Colonic mucosa (tissue), 4 donors: ENCODE data around the gene ITIH1. TPM values are rescaled to one million over a fixed set of nuclear protein-coding genes. Genes with fewer than 3 reads are reported as not detected.

Source experiments
- DNase-seq: peaks from one replicate; pipeline ENCODE4 v3.0.0-alpha.2; 2020
- H3K27ac ChIP-seq: fragments of 200-600 bp; one replicate; pipeline ENCODE4 v1.8.0; 2021
- H3K27me3 ChIP-seq: fragments of 200-600 bp; one replicate; pipeline ENCODE4 v1.8.0; 2021
- H3K36me3 ChIP-seq: fragments of 200-600 bp; one replicate; pipeline ENCODE4 v1.8.0; 2021
- H3K4me1 ChIP-seq: fragments of 200-600 bp; one replicate; pipeline ENCODE4 v1.8.0; 2021; ENCODE audit warnings: mild to moderate bottlenecking
- H3K4me3 ChIP-seq: fragments of 200-600 bp; one replicate; pipeline ENCODE4 v1.8.0; 2021
- H3K9ac ChIP-seq, 2 donors: one replicate each; pipeline ENCODE4 v1.7.0; 2013; ENCODE audit warnings: control low read depth in 2 of 2, low read depth in 2 of 2, low read length in 2 of 2
- H3K9me3 ChIP-seq: fragments of 200-600 bp; one replicate; pipeline ENCODE4 v1.8.0; 2021
- intact Hi-C: fragments of 100-400 bp; cut with DNase I; formaldehyde crosslinking; loops from one replicate; pipeline ENCODE4 v1.14.1; 2022
- total RNA-seq, 2 donors: library from RNA; stranded (reverse); fragmentation: NEBNext Ultra II Directional in 1 of 2; extraction: Animal tissue kit (Norgen Biotek cat#: 25700) in 1 of 2; gene quantifications; one replicate each; pipeline ENCODE4 v1.2.1, GENCODE V29; 2021
- TF ChIP-seq, protein P1 (sequence below): fragments of 200-600 bp; IDR thresholded peaks from one replicate; pipeline ENCODE4 v1.8.0; 2022; ENCODE audit warnings: antibody characterized with exemption, mild to moderate bottlenecking
- donor health status: healthy.
- donor health status: DM: no; HTN: no; CAD: no.
- donor health status: DM: no; HTN: no; CAD: no.

Gene ITIH1
- total RNA-seq, 2 donors from 2014 or later, result 0.91 TPM; not detected in 1

DNA sequence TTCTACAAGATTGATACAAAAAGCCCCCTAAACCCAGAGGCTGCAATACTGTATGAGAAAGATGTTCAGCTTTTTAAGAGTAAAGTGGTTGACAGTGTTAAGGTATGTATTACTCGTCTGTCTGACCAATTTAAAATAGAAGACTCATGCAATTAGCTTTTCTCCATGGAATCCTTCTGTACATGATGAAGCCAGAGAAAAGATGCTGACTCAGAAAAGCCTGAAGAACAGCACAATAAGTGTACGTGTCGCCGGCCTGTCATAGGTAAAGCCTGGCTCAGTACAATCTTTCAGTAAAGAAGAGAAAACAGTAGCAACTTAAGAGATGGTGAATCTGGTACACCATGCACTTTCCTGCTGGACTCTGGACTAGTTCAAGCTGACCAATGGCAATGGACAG, 23.0 kb upstream of the ITIH1 start:
- H3K4me3 ChIP-seq, result no peak overlapping the region
- no peaks in the 10 kb centered on the region for H3K27me3 ChIP-seq
- intact Hi-C loops, result loop anchor here (10.0 kb wide), 1 partner anchor 170 kb away; no protein-coding TSS in a partner anchor
- peaks cover 1% of the 10 kb centered on the region for H3K36me3 ChIP-seq
- no peak overlapping the region for H3K9ac ChIP-seq
- H3K9me3 ChIP-seq, result no peaks in the 10 kb centered on the region
- no peaks in the 10 kb centered on the region for H3K4me1 ChIP-seq
- DNase-seq, result no peak
- no peak overlapping the region for H3K27ac ChIP-seq
- TF ChIP-seq, protein P1, sequence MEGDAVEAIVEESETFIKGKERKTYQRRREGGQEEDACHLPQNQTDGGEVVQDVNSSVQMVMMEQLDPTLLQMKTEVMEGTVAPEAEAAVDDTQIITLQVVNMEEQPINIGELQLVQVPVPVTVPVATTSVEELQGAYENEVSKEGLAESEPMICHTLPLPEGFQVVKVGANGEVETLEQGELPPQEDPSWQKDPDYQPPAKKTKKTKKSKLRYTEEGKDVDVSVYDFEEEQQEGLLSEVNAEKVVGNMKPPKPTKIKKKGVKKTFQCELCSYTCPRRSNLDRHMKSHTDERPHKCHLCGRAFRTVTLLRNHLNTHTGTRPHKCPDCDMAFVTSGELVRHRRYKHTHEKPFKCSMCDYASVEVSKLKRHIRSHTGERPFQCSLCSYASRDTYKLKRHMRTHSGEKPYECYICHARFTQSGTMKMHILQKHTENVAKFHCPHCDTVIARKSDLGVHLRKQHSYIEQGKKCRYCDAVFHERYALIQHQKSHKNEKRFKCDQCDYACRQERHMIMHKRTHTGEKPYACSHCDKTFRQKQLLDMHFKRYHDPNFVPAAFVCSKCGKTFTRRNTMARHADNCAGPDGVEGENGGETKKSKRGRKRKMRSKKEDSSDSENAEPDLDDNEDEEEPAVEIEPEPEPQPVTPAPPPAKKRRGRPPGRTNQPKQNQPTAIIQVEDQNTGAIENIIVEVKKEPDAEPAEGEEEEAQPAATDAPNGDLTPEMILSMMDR, result no peak

DNA sequence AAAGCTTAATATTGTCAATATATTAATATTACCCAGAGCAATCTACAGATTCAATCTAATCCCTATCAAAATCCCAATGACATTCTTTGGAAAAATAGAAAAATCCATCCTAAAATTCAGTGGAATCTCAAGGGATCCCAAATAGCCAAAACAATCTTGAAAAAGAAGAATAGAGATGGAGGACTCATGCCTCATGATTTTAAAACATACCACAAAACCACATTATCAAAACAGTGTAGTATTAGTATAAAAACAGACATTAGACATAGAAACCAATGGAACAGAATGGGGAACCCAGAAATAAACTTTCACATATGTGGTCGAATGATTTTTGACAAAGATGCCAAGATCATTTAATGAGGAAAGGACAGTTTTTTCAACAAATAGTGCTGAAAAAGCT, 21.3 kb upstream of the ITIH1 start:
- H3K36me3 ChIP-seq, result peaks cover 4% of the 10 kb centered on the region
- no peaks in the 10 kb centered on the region for H3K9me3 ChIP-seq
- no peak overlapping the region for H3K4me3 ChIP-seq
- H3K27ac ChIP-seq, result no peak overlapping the region
- TF ChIP-seq, protein P1, result no peak
- no peaks in the 10 kb centered on the region for H3K27me3 ChIP-seq
- H3K4me1 ChIP-seq, result no peaks in the 10 kb centered on the region
- intact Hi-C loops, result loop anchor here (10.0 kb wide), 1 partner anchor 169 kb away; no protein-coding TSS in a partner anchor
- no peak for DNase-seq
- H3K9ac ChIP-seq, result no peak overlapping the region

DNA sequence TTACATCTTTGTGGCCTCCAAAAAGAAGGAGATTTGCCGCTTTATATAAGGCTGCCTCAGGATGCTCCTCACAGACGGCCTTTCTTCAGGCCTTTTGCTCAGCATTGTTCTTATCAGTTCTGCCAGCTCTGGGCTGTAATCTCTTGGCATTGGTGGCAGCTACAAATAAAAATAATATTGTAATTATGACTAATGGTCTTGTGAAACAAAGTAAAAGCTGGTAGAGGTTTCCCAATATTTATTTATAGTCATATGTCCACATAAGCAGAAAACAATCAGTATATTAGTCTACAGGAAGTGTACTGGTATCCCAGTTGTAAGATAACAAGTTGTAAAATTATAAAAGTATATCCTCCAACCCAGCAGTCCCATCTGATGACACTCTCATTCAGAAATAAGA, 13.9 kb upstream of the ITIH1 start:
- Histone ChIP-seq H3K27me3 (no peaks in the 10 kb centered on the region), H3K9ac (no peak overlapping the region), H3K4me1 (no peaks in the 10 kb centered on the region), H3K27ac (no peak overlapping the region), H3K4me3 (no peak overlapping the region), H3K9me3 (no peaks in the 10 kb centered on the region), H3K36me3 (peaks cover 4% of the 10 kb centered on the region)
- no peak for DNase-seq
- intact Hi-C loops, result no loop called here
- TF ChIP-seq, protein P1, result no peak

DNA sequence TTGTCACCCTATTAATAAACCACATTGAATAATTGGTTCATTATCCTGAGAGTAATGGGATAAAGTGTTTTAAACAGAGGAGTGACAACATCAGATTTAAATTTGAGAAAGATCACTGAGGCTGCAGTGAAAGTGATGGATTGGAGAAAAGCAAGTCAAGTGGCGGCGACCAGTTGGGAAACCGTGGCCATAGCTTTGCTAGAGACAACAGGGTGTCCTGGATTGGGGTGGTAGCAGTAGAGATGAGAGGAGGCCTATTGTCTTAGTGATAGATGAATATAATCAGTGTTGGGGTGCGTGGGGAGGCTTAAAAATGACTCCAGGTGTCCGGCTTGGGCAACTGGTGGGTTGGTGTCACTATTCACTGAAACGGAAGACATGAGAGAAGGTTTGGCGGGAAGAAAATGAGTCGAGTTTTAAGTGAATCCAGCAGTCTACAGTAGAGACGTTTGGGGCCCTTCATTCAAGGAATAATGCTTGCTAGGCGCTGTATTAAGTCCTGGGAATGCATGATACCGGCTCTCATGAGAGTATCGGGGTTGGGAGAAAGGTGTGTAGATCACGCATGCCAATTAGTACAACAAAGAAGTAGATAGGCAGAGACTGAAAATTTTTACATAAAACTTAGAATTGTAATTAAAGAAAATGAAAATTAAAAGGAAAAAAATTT, 7.5 kb upstream of the ITIH1 start:
- H3K27ac ChIP-seq, result peak overlapping the region; percentile 70
- peak overlapping the region; percentile 67 to 70 for H3K9ac ChIP-seq
- intact Hi-C loops, result no loop called here
- TF ChIP-seq, protein P1, result no peak
- no peaks in the 10 kb centered on the region for H3K4me1 ChIP-seq
- DNase-seq, result no peak
- no peaks in the 10 kb centered on the region for H3K36me3 ChIP-seq
- H3K4me3 ChIP-seq, result peak overlapping the region; percentile 93
- H3K9me3 ChIP-seq, result no peaks in the 10 kb centered on the region
- H3K27me3 ChIP-seq, result no peaks in the 10 kb centered on the region

DNA sequence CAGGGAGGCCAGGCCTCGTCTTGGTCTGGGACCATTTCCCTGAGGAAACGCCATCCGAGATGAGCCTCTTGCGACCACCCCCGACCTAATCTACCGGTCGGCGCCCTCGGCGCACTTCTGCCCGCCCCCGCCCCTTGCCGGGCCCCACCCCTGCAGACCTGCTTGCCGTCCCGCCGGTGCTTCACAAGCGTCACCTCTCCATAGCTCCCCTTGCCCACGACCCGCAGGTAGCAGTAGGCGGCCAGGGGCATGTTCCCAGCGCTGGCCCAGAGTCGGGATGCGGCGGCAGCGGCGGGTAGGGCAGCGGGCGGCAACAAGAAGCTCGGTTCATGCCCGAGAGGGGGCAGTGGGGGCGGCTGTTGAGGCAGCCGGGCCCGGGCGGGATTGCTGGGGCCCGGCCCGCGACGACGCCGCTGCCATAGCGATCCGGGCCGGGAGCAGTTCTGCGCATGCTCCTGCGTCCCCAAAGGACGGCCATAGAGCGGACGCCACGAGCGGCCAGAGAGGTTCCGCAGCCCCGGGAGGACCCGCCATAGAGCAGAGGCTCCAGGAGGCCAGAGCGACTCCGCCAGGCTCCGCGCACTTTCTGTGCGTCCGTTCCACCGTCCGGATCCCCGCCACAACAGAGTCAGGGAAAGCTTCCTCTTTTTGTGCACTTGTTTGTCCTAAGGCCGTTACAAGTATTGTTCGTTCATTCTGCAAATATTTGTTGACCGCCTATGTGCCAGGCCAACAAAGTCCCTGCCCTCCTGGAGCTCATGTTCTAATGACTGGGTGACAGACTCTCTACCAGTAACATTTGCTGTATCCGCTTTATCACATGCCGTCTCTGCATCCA, 6.7 kb upstream of the ITIH1 start, which contains the start of gene NEK4:
TSS of gene NEK4 (minus strand) at position 445 of the 838 bp plus-strand sequence. CDS start at position 251, 194 bp downstream.
- Histone ChIP-seq H3K27me3 (no peaks in the 10 kb centered on the region), H3K4me3 (peak within 1 kb of the TSS; percentile 93), H3K4me1 (no peaks in the 10 kb centered on the region), H3K27ac (peak within 1 kb of the TSS; percentile 70), H3K9ac (peak within 1 kb of the TSS; percentile 67 to 70), H3K9me3 (no peaks in the 10 kb centered on the region), H3K36me3 (no peaks in the 10 kb centered on the region)
- intact Hi-C loops, result no loop called here
- TF ChIP-seq, protein P1, result no peak
- DNase-seq, result peak; percentile 94
